Panc1 (cell line): ENCODE data around the gene LRRN4CL. TPM values are rescaled to one million over a fixed set of nuclear protein-coding genes. Genes with fewer than 3 reads are reported as not detected.
"Not testable (repeated sequence)": the region's sequence is repeated elsewhere in the genome, so short reads cannot be mapped to it uniquely, and the experiment has no call there.

Experiments used
- ATAC-seq: fragments of 200-7000 bp; cut with Tn5 transposase; 2 replicates; pipeline ENCODE4 v1.9.1; 2020; ENCODE audit warnings: mild to moderate bottlenecking, moderate library complexity
- BruUV-seq: library from RNA; stranded (reverse); fragments of 400-500 nt; replicated peaks from 2 replicates; lab custom pipeline; 2021; lab: Mats Ljungman, UMichigan
- CTCF ChIA-PET: fragments of 300-600 bp; sonication (Branson Sonifier 250); formaldehyde crosslinking; loops from one replicate; lab custom pipeline; 2022; ENCODE audit warnings: antibody characterized with exemption; lab: Charles Lee
- POLR2A ChIA-PET: fragments of 300-600 bp; sonication (Branson Sonifier 250); formaldehyde crosslinking; loops from one replicate; lab custom pipeline; 2022; ENCODE audit warnings: antibody characterized with exemption; lab: Charles Lee
- DNase-seq: peaks from one replicate; pipeline ENCODE4 v3.0.0-alpha.2; 2010; ENCODE audit warnings: low read depth, low spot score
- H3K27ac ChIP-seq: 2 replicates; pipeline ENCODE4 v1.5.1; 2011; ENCODE audit warnings: mild to moderate bottlenecking, low read length, inconsistent platforms
- H3K27me3 ChIP-seq: fragments of 200-500 bp; sonication (Bioruptor generic); 2 replicates; pipeline ENCODE4 v1.6.0; 2014; ENCODE audit warnings: low read length, inconsistent platforms; ENCODE audit not compliant: control insufficient read depth, insufficient read depth
- H3K36me3 ChIP-seq: fragments of 200-500 bp; sonication (Bioruptor generic); 2 replicates; pipeline ENCODE4 v1.5.1; 2014; ENCODE audit warnings: inconsistent platforms, mild to moderate bottlenecking, low read length, moderate library complexity; ENCODE audit not compliant: control insufficient read depth, insufficient read depth
- H3K4me1 ChIP-seq: 2 replicates; pipeline ENCODE4 v1.5.1; 2011; ENCODE audit warnings: inconsistent platforms, mild to moderate bottlenecking, low read length, moderate library complexity; ENCODE audit not compliant: control insufficient read depth, insufficient read depth
- H3K4me3 ChIP-seq, 2 experiments: 2 replicates each; pipeline ENCODE4 v1.5.1; 2011 to 2012; ENCODE audit warnings: low read depth in 2 of 2, low read length in 2 of 2, mild to moderate bottlenecking in 2 of 2, inconsistent platforms in 1 of 2, moderate library complexity in 1 of 2
- H3K9me3 ChIP-seq: fragments of 200-500 bp; sonication (Bioruptor generic); 2 replicates; pipeline ENCODE4 v1.5.1; 2014; ENCODE audit warnings: low read depth, mild to moderate bottlenecking, inconsistent platforms, low read length, moderate library complexity; ENCODE audit not compliant: control insufficient read depth, insufficient read depth
- CTCF ChIP-seq: fragments of 450-650 bp; IDR thresholded peaks from 2 replicates; pipeline ENCODE4 v1.5.1; 2017; ENCODE audit warnings: mild to moderate bottlenecking
- POLR2AphosphoS5 ChIP-seq: IDR thresholded peaks from 2 replicates; pipeline ENCODE4 v1.6.1; 2012; ENCODE audit warnings: mild to moderate bottlenecking, low read depth, low read length, moderate library complexity
- SIN3A ChIP-seq: IDR thresholded peaks from 2 replicates; pipeline ENCODE4 v1.6.1; 2012; ENCODE audit warnings: low read depth, mild to moderate bottlenecking, low read length, moderate library complexity, borderline replicate concordance; ENCODE audit not compliant: insufficient read depth
- TCF7L2 ChIP-seq: IDR thresholded peaks from 2 replicates; pipeline ENCODE4 v1.6.1; 2011; ENCODE audit warnings: mild to moderate bottlenecking, low read depth, low read length, inconsistent platforms
- in situ Hi-C: cut with HindIII; loops from 2 replicates; pipeline ENCODE4 v1.10.0; 2016; ENCODE audit warnings: low sequenced_read_pairs, low pct_unique_long_range_greater_than_20kb
- intact Hi-C: fragments of 100-400 bp; cut with micrococcal nuclease; formaldehyde crosslinking; loops from one replicate; pipeline ENCODE4 v1.10.0; 2022; ENCODE audit not compliant: unreplicated experiment
- total RNA-seq: library from RNA; stranded (reverse); gene quantifications from one replicate; pipeline ENCODE4 v1.2.1, GENCODE V29; 2021; ENCODE audit not compliant: unreplicated experiment
- TF ChIP-seq, protein P1 (sequence below), 2 experiments: IDR thresholded peaks; 2 replicates each; pipeline ENCODE4 v1.6.1; 2011 to 2012; ENCODE audit warnings: low read depth in 2 of 2, control low read depth in 1 of 2, low read length in 1 of 2, mild to moderate bottlenecking in 1 of 2, moderate library complexity in 1 of 2; ENCODE audit not compliant: insufficient read depth in 1 of 2

The LRRN4CL gene
- total RNA-seq, 1 experiment from 2014 or later = 0.13 TPM

DNA sequence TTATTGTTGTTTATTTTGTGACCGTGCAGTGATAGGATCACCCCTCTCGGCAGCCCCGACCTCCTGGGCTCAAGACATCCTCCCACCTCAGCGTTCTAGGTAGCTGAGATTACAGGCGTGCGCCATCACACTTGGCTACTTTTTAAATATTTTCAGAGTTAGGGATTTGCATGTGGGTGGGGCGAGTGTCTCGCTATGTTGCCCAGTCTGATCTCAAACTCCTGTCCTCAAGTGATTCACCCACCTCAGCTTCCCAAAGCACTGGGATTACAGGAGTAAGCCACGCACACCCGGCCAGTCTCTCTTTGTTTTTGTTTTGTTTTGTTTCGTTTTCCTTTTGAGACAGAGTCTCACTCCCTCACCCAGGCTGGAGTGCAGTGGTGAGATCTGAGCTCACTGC lies 35.0 kb downstream of the LRRN4CL start:
- Histone ChIP-seq H3K9me3 (no peaks in the 10 kb centered on the region), H3K27me3 (no peaks in the 10 kb centered on the region), H3K4me3 (peak overlapping the region; percentile 29 to 93; a peak in 2 of 4 replicates), H3K27ac (peak overlapping the region; percentile 10), H3K36me3 (0 out of 2 replicates have a peak, but pooled peaks cover 5% of the 10 kb centered on the region), H3K4me1 (no peaks in the 10 kb centered on the region; the same call in 1 of the 2 replicates)
- no peak for ATAC-seq
- ChIA-PET POLR2A (interaction anchor here (1.9 kb wide), 1 partner anchor 11 kb away, joined by 10 read pairs; the partner anchor contains the start of genes C11orf98 and CSKMT), CTCF (interaction anchor here (0.6 kb wide), 1 partner anchor 483 kb away, joined by 7 read pairs; no protein-coding TSS in a partner anchor)
- TF ChIP-seq CTCF (no peak), SIN3A (no peak), POLR2AphosphoS5 (no peak), TCF7L2 (no peak)
- TF ChIP-seq, protein P1, sequence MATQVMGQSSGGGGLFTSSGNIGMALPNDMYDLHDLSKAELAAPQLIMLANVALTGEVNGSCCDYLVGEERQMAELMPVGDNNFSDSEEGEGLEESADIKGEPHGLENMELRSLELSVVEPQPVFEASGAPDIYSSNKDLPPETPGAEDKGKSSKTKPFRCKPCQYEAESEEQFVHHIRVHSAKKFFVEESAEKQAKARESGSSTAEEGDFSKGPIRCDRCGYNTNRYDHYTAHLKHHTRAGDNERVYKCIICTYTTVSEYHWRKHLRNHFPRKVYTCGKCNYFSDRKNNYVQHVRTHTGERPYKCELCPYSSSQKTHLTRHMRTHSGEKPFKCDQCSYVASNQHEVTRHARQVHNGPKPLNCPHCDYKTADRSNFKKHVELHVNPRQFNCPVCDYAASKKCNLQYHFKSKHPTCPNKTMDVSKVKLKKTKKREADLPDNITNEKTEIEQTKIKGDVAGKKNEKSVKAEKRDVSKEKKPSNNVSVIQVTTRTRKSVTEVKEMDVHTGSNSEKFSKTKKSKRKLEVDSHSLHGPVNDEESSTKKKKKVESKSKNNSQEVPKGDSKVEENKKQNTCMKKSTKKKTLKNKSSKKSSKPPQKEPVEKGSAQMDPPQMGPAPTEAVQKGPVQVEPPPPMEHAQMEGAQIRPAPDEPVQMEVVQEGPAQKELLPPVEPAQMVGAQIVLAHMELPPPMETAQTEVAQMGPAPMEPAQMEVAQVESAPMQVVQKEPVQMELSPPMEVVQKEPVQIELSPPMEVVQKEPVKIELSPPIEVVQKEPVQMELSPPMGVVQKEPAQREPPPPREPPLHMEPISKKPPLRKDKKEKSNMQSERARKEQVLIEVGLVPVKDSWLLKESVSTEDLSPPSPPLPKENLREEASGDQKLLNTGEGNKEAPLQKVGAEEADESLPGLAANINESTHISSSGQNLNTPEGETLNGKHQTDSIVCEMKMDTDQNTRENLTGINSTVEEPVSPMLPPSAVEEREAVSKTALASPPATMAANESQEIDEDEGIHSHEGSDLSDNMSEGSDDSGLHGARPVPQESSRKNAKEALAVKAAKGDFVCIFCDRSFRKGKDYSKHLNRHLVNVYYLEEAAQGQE (IDR thresholded peaks at IDR 0.05; ENCODE audit: insufficient read depth in 1 of 2, low read depth in 2 of 2, low read length in 1 of 2) = no peak
- intact Hi-C loops (no loop called here), in situ Hi-C loops (no loop called here)
- BruUV-seq = no TSS peak
- no peak for DNase-seq

GRCh38 chr11:62652161-62653006 lies 36.9 kb downstream of the LRRN4CL start:
- no TSS peak for BruUV-seq
- POLR2A ChIA-PET = interaction anchor here (0.6 to 1.1 kb wide), 4 partner anchors 12 to 17 kb away, joined by 4 to 9 read pairs (median 4); partner anchors contain the start of genes C11orf98 and CSKMT
- peak overlapping the region; percentile 86 to 93 for H3K4me3 ChIP-seq
- no peak for DNase-seq
- no peak for ATAC-seq
- in situ Hi-C loops (no loop called here), intact Hi-C loops (no loop called here)
- CTCF ChIA-PET = interaction anchor here (0.6 kb wide), 1 partner anchor 13 kb away, joined by 3 read pairs; no protein-coding TSS in a partner anchor
- H3K4me1 ChIP-seq = peaks cover 8% of the 10 kb centered on the region
- no peaks in the 10 kb centered on the region for H3K27me3 ChIP-seq
- H3K36me3 ChIP-seq = 0 out of 2 replicates have a peak, but pooled peaks cover 5% of the 10 kb centered on the region
- no peak for TF ChIP-seq POLR2AphosphoS5
- TF ChIP-seq, protein P1 (IDR thresholded peaks at IDR 0.05; ENCODE audit: insufficient read depth in 1 of 2, low read depth in 2 of 2, low read length in 1 of 2) = no peak
- no peak for TF ChIP-seq CTCF
- TF ChIP-seq SIN3A = no peak
- TF ChIP-seq TCF7L2 = no peak
- H3K27ac ChIP-seq = peak overlapping the region; percentile 97
- H3K9me3 ChIP-seq = no peaks in the 10 kb centered on the region

DNA sequence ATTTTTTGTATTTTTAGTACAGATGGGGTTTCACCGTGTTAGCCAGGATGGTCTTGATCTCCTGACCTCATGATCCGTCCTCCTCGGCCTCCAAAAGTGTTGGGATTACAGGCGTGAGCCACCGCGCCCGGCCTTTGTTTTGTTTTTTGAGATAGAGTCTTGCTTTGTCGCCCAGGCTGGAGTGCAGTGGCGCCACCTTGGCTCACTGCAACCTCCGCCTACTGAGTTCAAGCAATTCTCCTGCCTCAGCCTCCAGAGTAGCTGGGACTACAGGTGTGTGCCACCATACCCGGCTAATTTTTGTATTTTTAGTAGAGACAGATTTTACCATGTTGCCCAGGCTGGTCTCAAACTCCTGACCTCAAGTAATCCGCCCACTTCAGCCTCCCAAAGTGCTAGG lies 39.0 kb downstream of the LRRN4CL start:
- peaks cover 14% of the 10 kb centered on the region for H3K4me1 ChIP-seq
- H3K9me3 ChIP-seq, H3K27me3 ChIP-seq, BruUV-seq, DNase-seq, H3K4me3 ChIP-seq, ATAC-seq, intact Hi-C loops, H3K27ac ChIP-seq, H3K36me3 ChIP-seq, in situ Hi-C loops, CTCF ChIA-PET: not testable (repeated sequence)
- POLR2A ChIA-PET = interaction anchor here (0.6 kb wide), 1 partner anchor 214 kb away, joined by 8 read pairs; no protein-coding TSS in a partner anchor
